T-helper 9 cell (primary cell): ENCODE results near the gene CARMIL1.

Experiments used
- DNase-seq: peaks from one replicate; pipeline ENCODE4 v3.0.0-alpha.2; 2020

The CARMIL1 gene

DNA sequence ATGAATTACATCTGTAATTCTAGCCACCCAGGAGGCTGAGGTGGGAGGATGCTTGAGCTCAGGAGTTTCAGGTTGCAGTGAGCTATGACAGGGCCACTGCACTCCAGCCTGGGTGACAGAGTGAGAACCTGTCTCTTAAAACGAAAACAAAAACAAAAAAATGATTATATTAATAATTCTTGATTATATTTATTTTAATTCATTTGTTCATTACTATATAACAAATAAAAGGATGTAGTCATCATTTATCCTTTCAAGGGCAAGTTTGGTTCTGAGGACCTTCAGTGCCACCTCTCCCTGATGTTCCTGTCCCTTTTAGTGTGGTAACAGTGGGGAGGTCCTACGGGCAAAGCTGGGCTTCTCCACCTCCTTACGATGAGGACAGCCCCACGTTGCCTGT is 205.7 kb downstream of the CARMIL1 start:
- DNase-seq = no peak

DNA sequence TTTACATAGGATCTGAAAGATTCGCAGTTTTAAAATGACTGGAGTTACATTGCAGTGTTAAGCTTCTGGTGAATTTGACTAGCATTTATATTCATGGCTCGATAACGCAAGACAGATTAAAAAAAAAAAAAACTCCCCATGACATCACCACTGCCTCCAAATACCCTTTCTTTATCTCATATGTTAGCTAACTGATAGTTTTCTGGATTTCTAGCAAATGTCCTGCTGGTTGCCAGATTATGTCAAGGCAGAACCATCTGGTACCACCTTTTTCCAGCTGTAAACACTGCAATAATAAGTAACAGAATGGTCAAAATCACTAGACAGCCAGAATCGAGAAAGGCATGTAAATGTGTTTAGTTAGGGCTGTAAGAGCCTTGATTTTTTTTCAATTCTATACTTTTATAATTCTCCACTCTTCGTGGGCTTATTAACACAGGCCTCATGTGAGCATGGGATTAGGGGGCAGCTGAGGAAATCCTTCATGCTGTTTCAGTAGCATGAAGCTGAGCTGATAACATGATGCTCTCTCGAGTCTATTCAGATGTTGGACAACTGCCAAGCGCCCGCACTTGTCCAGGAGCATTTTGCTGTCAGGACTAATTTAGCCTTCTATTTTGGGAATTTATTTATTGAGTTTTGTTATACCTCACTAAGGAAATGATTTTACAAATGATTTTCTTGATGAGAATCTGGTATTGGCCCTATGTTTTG is 206.8 kb downstream of the CARMIL1 start:
- no peak for DNase-seq

GRCh38 chr6:25486550-25486949 is 207.4 kb downstream of the CARMIL1 start:
- no peak for DNase-seq

- DNase-seq = no peak
Observed at GRCh38 chr6:25487012-25487411, 207.8 kb downstream of the CARMIL1 start.

DNA sequence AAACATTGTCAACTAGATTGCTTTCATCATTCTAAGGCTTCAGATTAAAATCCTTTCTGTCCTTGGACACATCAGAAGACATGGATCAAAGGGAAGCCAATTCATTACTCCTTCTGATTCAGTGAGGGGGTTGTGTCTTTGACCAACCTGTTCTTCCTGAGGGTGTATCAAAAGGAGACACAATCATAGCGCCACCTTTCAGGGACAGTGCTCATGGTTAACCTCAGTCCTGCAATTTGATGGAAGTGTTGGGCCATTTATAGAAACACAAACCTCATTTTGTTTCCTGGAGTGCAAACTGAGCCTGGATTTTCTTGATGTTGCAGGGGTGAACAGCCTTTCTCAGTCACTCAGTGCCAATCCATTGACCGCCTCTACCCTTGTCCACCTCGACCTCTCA is 209.0 kb downstream of the CARMIL1 start:
- no peak for DNase-seq

DNA sequence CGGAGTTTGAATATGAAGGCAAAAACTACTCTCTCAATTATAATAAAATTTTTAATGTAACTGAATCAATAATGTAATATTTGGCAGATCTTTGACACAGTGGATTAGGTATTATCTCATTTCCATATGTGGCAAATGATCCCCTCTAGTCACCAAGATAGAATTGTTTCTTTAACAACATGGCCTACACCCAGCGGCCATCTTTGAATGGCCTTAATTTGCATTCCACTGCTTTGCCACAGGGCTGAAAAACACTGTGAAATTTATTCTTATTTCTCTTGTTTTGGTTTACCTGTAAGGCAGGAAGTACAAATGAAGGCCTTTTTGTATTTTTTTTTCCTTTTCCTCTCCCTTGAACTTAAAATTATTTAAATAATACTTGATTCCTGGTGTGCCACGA is 210.2 kb downstream of the CARMIL1 start:
- no peak for DNase-seq

- DNase-seq = peak; percentile 38
Observed at GRCh38 chr6:25490018-25490801, 211.0 kb downstream of the CARMIL1 start.

- DNase-seq = no peak
Observed at GRCh38 chr6:25492951-25493350, 213.8 kb downstream of the CARMIL1 start.

GRCh38 chr6:25494469-25494868 is 215.3 kb downstream of the CARMIL1 start:
- no peak for DNase-seq

DNA sequence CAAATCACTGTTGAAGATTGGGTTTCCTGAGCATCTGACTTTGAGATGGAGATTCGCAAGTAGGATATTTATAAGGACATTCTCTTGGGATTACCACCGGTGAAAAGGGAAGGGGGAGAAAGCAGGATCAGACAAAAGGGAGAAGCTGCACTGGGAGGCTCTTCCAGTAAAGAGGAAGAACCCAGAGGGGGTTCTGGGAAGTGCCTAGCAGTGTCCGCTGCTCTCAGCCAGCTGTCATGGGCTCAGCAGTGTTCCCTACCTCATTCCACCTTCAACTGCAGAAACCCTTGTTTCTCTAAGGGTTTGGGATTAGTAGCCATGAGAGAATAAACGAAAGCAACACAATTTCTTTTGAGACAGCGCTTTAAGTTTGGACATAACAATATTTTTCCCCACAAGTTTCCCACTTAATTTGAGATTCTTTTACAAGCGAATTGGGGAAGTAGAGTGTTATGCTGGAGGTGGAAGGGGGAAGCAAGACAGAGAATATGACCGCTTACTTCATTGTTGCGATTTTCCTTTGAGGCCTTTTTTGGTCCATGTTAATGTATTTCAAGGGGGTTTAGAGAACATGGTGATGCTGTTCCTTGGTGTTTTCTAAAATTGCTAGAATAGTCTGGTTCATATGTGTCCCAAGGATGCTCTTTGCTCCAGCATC is 218.3 kb downstream of the CARMIL1 start:
- DNase-seq = no peak

DNA sequence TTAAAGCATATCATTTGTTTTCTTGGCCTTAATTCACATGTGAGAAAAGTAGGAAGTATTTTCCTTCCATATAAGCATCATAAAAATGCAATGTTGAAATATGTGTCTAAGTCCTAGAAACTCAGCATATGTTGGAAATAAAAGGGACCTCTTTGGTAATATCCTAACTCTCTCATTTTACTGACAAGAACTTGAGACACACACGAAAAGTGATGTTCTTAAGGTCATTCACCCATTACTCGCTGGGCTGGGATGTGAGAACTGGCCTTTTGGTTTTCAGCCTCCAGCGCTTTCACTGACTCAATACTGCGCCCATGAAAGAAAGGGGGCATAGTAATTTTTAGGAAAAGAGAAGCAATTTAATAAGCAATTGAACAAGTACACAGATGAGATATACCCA is 219.3 kb downstream of the CARMIL1 start:
- DNase-seq = no peak

DNA sequence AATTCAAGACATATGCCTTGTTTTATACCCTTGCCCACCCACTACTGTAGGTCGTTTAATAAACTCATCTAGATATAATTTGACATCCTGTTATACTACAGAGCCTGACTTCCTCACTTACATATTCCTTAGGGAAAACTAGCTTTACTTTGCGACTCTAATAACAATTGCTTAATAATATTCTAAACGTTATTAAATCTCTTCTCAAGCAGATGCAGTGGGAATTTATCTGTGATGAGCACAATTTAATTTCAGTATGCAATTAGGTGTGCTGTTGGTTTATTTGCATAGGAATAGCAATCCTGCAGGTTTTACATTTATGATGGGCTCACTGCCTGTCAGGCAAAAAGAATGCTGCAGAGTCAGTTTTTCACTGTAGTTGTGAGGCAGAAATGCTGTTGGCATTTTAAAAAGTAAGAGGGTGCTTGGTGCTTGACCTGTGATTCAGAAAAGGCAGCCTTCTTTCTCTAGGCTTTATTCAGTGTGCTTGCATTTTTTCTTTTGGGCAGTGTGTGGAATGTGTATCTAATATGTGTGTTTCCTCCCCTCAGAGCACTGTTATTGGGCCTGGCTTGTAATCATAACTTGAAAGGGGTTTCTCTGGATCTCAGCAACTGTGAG is 220.6 kb downstream of the CARMIL1 start:
- no peak for DNase-seq

DNA sequence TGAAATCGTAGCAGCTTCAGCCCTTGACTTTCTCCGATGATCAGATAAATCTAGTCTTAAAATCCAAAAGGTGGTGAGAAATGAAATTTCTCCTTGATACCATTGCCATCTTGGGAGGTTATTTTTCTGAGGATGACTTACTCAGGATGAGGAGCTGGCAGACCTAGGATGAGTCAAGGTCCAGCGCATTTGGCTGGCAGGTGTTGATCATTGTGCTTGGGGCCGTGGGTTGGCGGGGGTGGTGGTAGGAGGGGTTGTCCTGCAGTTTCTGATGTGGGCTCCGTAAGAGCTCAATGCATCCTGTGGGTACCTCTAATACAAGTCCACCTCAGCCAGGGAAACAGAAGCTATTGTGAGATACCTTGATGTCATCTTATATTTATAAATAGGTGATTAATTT is 224.5 kb downstream of the CARMIL1 start:
- no peak for DNase-seq

- no peak for DNase-seq
Observed at GRCh38 chr6:25504661-25505060, 225.5 kb downstream of the CARMIL1 start.

DNA sequence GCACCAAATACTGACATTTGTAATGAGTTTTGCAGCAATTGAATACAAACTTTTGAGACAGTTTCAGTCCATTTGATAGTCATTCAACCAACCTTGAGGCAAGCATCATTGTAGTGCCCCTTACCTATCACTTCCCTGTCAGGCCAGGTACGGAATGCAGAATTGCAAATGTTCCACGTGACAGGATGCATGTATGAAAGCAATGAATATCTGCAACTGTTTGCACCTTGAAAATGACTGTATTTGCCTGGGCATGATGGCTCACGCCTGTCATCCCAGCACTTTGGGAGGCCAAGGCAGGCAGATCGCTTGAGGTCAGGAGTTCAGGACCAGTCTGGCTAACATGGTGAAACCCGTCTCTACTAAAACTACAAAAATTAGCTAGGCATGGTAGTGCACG is 226.8 kb downstream of the CARMIL1 start:
- DNase-seq = no peak

GRCh38 chr6:25508051-25508450 is 228.9 kb downstream of the CARMIL1 start:
- no peak for DNase-seq

DNA sequence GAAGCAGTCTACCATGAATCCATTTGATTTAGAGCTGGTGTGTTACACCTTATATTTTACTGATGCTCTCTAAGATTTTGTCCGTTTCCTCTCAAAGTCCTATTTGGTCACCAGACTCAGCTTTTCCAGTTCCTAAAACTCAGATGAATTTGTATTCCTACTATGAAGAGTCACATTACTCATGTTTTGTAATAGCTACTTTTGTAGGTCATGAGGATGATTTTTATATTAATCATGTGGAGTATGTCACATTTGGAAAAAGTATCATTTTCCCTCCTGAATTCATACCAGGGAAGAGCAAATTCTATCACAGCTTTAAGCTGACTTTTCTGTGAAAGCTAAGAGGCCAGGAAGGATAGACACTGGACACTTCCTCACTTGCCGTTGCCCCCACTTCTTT is 232.2 kb downstream of the CARMIL1 start:
- no peak for DNase-seq

DNA sequence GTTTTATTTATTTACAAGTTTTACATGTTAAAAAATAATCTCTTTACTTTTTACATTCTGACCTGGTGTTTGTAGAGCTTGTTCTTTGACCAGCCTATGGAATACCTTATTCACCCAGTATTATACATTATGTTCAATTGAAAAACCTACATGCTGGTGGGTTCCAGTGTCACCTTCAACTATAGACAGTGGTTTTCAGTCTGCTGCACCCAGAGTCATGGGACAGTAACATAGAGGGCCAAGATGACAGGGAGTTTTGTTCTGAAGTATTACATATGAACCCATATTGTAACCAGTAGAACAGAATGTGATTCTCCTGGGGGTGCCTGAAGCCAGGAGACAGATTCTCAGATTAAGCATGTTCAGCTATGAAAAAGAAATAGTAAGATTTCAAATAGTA is 233.4 kb downstream of the CARMIL1 start:
- no peak for DNase-seq

GRCh38 chr6:25519856-25520255 is 240.7 kb downstream of the CARMIL1 start:
- DNase-seq = no peak

DNA sequence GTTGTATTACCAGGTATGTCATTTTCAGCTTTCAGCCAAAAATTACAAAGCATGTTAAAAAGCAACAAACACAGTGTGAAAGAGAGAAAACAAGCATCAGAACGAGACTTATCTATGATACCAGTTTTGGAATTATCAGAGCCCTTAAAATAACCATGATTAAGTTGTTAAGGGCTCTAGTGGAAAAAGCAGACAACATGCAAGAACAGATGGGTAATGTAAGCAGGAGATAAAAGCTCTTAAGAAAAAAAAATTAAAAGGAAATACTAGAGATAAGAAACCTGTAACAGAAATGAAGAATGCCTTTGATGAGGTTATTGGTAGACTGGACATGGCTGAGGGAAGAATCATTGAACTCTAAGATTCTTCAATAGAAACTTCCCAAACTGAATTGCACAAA is 245.4 kb downstream of the CARMIL1 start:
- DNase-seq = no peak

DNA sequence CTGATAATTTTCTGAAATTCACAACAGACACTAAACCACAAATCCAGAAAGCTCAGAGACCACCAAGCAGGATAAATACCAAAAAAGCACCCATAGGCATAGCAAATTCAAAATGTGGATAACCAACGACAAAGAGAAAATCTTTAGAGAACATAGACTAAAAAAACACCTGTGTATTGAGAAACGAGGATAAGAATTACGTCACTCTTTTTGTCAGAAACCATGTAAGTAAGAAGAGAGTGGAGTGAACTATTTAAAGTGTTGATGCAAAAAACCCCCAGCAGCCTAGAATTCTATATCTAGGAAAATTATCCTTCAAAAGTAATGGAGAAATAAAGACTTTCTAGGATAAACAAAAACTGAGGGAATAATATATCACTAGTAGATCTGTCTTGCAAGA is 245.9 kb downstream of the CARMIL1 start:
- DNase-seq = no peak

- DNase-seq = no peak
Observed at GRCh38 chr6:25534942-25535631, 255.9 kb downstream of the CARMIL1 start.
